Left forelimb (tissue), 1 donor: ENCODE measurements around the gene PSG11.
"Not testable (repeated sequence)": the region's sequence is repeated elsewhere in the genome, so short reads cannot be mapped to it uniquely, and the experiment has no call there.

ENCODE experiments used
- DNase-seq: peaks from one replicate; pipeline ENCODE4 v3.0.0-alpha.2; 2018; ENCODE audit warnings: low spot score

The PSG11 gene

GRCh38 chr19:42989186-42989585 is 37.1 kb downstream of the PSG11 start:
- not testable (repeated sequence) for DNase-seq

- not testable (repeated sequence) for DNase-seq
These were observed 38.1 kb downstream of the PSG11 start for GRCh38 chr19:42988206-42988605.

GRCh38 chr19:42985588-42985987 is 40.7 kb downstream of the PSG11 start:
- DNase-seq: no peak

- DNase-seq: not testable (repeated sequence)
These were observed 44.2 kb downstream of the PSG11 start for GRCh38 chr19:42982111-42982510.

GRCh38 chr19:42971451-42971850 is 54.8 kb downstream of the PSG11 start:
- not testable (repeated sequence) for DNase-seq

- DNase-seq: no peak
These were observed 61.1 kb downstream of the PSG11 start for GRCh38 chr19:42965176-42965575.

GRCh38 chr19:42961119-42961518 is 65.2 kb downstream of the PSG11 start:
- DNase-seq: no peak
